HFF-Myc (cell line): Measurements from ENCODE around the gene HNF1A.

Experiments
- DNase-seq: peaks from one replicate; pipeline ENCODE4 v3.0.0-alpha.2; 2011; ENCODE audit warnings: low read depth; ENCODE audit errors: extremely low read depth
- H3K4me3 ChIP-seq: replicated peaks from 2 replicates; pipeline ENCODE4 v1.5.1; 2011; ENCODE audit warnings: low read depth, mild to moderate bottlenecking, control low read depth, low read length
- CTCF ChIP-seq: IDR thresholded peaks from 2 replicates; pipeline ENCODE4 v1.5.1; 2012; ENCODE audit warnings: mild to moderate bottlenecking, low read depth, low read length, control low read depth; ENCODE audit errors: missing control alignments

HNF1A gene

GRCh38 chr12:120994059-120994458 lies 15.7 kb downstream of the HNF1A start:
- no peak for TF ChIP-seq CTCF

DNA sequence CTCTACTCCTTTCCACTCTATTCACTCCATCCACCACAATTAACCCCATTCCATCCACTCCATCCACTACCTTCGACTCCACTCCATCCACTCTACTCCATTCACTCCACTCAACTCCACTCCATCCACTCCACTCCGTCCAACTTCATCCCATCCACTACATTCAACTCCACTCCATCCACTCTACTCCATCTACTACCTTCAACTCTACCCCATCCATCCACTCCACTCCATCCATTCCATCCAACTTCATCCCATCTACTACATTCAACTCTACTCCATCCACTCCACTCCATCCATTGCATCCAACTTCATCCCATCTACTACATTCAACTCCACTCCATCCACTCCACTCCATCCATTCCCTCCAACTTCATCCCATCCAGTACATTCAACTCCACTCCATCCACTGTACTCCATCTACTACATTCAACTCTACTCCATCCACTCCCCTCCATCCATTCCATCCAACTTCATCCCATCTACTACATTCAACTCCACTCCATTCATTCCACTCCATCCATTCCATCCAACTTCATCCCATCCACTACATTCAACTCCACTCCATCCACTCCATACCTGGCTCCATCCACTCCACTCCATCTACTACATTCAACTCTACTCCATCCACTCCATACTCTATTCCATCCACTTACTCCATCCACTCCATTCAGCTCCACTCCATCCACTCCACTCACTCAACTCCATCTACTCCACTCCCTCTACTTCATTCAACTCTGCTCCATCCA lies 16.4 kb downstream of the HNF1A start:
- DNase-seq, result no peak
- TF ChIP-seq CTCF, result no peak
- no peak overlapping the region for H3K4me3 ChIP-seq

More at GRCh38 chr12:120994059-120994458, 15.7 kb downstream of the HNF1A start:
- H3K4me3 ChIP-seq, result no peak overlapping the region
- DNase-seq, result no peak

DNA sequence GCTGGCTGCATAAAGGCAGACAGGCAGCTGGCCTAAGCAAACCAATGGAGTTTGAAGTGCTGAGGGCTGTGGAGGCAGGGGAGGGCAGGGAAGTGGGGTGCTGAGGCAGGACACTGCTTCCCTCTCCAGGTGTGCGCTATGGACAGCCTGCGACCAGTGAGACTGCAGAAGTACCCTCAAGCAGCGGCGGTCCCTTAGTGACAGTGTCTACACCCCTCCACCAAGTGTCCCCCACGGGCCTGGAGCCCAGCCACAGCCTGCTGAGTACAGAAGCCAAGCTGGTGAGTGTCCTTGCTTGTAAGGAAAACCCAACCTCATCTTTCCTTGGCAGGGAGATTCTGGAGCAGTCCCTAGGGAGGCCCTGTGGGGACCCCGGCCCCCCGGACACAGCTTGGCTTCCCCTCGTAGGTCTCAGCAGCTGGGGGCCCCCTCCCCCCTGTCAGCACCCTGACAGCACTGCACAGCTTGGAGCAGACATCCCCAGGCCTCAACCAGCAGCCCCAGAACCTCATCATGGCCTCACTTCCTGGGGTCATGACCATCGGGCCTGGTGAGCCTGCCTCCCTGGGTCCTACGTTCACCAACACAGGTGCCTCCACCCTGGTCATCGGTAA lies 17.9 kb downstream of the HNF1A start:
- DNase-seq, result no peak
- H3K4me3 ChIP-seq, result no peak overlapping the region

DNA sequence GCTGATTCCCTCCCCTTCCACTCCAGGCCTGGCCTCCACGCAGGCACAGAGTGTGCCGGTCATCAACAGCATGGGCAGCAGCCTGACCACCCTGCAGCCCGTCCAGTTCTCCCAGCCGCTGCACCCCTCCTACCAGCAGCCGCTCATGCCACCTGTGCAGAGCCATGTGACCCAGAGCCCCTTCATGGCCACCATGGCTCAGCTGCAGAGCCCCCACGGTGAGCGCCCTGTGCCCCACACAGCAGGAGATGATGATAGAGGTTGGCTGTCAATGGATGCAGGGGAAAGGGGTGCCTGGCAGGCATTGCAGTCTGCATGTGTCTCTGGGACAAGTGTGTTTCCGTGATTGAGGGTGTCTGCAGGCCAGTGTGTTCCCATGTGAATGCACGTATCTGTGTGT lies 19.1 kb downstream of the HNF1A start:
- TF ChIP-seq CTCF, result no peak
- H3K4me3 ChIP-seq, result no peak overlapping the region
- no peak for DNase-seq

More for the DNA sequence above, 17.9 kb downstream of the HNF1A start:
- TF ChIP-seq CTCF, result no peak

DNA sequence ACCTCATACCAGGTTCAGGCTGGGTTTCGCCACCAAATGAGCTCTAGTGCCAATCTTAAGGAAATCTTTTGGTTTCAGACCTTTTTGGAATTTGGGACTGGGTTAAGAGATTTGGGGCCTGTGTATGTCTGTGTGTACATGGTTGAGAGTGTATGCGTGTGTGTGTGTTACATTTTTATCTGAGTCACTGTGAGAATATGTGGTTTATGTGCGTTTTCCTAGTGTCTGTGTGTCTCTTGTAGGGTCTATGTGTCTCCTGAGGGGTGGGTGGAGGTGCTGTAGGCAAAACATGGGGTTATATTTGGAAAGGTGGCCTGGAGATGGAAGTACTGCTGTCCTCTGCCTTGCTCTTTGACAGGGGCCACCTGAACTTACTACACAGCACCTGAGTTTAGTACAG lies 20.1 kb downstream of the HNF1A start:
- H3K4me3 ChIP-seq, result no peak overlapping the region
- no peak for TF ChIP-seq CTCF
- DNase-seq, result no peak

DNA sequence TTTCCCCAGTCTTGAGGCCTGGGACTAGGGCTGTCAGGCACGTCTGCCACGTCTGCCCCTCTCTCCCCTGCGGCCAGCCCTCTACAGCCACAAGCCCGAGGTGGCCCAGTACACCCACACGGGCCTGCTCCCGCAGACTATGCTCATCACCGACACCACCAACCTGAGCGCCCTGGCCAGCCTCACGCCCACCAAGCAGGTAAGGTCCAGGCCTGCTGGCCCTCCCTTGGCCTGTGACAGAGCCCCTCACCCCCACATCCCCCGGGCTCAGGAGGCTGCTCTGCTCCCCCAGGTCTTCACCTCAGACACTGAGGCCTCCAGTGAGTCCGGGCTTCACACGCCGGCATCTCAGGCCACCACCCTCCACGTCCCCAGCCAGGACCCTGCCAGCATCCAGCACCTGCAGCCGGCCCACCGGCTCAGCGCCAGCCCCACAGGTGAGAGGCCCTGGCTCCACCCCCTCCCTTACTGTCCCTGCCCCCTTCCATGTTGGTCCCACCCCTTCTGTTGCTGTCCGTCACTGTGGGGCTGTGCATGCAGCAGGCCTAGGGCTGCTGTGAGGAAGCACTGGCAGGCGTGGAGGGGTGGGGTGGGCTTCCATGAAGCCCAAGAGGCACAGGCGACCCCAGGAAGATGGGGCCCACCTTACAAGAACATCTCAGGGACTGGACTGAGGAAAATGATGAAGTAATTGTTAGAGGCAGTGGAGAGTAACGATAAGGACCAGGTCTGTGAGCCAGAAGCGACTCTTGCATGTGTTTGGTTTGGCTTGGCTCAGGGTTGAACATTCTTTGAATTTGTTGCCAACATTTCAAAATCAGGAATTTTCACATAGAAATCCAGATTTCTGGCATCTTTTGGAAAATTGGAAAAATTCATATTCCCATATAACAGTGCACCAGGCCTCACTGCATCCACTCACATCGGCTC lies 21.1 kb downstream of the HNF1A start:
- no peak for TF ChIP-seq CTCF
- no peak overlapping the region for H3K4me3 ChIP-seq
- DNase-seq, result no peak
